Mucosa of rectum (tissue), 2 donors: ENCODE measurements around the gene FYTTD1.
"Not testable (repeated sequence)": the region's sequence is repeated elsewhere in the genome, so short reads cannot be mapped to it uniquely, and the experiment has no call there.

Source experiments
- H3K27ac ChIP-seq, 2 donors: one replicate each; pipeline ENCODE4 v1.7.0; 2013; ENCODE audit warnings: inconsistent platforms in 2 of 2, low read depth in 2 of 2, low read length in 2 of 2
- H3K27me3 ChIP-seq, 2 donors: one replicate each; pipeline ENCODE4 v1.7.0; 2013; ENCODE audit warnings: low read length in 2 of 2; ENCODE audit not compliant: control insufficient read depth in 2 of 2, insufficient read depth in 2 of 2
- H3K36me3 ChIP-seq, 2 donors: one replicate each; pipeline ENCODE4 v1.7.0; 2013; ENCODE audit warnings: low read length in 2 of 2; ENCODE audit not compliant: control insufficient read depth in 2 of 2, insufficient read depth in 2 of 2
- H3K4me1 ChIP-seq, 2 donors: one replicate each; pipeline ENCODE4 v1.7.0; 2013; ENCODE audit warnings: low read length in 2 of 2, mild to moderate bottlenecking in 1 of 2; ENCODE audit not compliant: control insufficient read depth in 2 of 2, insufficient read depth in 2 of 2
- H3K4me3 ChIP-seq, 2 donors: one replicate each; pipeline ENCODE4 v1.7.0; 2013; ENCODE audit warnings: low read length in 2 of 2
- H3K9ac ChIP-seq, 2 donors: one replicate each; pipeline ENCODE4 v1.7.0; 2013; ENCODE audit warnings: low read length in 2 of 2, low read depth in 1 of 2, mild to moderate bottlenecking in 1 of 2
- H3K9me3 ChIP-seq, 2 donors: one replicate each; pipeline ENCODE4 v1.7.0; 2013; ENCODE audit warnings: low read length in 2 of 2; ENCODE audit not compliant: control insufficient read depth in 2 of 2
- donor health status: healthy.
- donor health status: Normal muscosa, but diverticular disease.

FYTTD1 gene

GRCh38 chr3:197720694-197721093, 29.0 kb upstream of the FYTTD1 start:
- H3K36me3 ChIP-seq = peaks cover 0 to 2% of the 10 kb centered on the region in 2 donors
- H3K4me1 ChIP-seq = no peaks in the 10 kb centered on the region
- no peaks in the 10 kb centered on the region for H3K27me3 ChIP-seq
- no peak overlapping the region for H3K4me3 ChIP-seq
- H3K9me3 ChIP-seq = no peaks in the 10 kb centered on the region
- no peak overlapping the region for H3K9ac ChIP-seq
- no peak overlapping the region for H3K27ac ChIP-seq

- H3K4me1 ChIP-seq = no peaks in the 10 kb centered on the region
- no peak overlapping the region for H3K9ac ChIP-seq
- H3K36me3 ChIP-seq = no peaks in the 10 kb centered on the region
- no peaks in the 10 kb centered on the region for H3K9me3 ChIP-seq
- H3K4me3 ChIP-seq = no peak overlapping the region
- H3K27ac ChIP-seq = no peak overlapping the region
- no peaks in the 10 kb centered on the region for H3K27me3 ChIP-seq
Measured at GRCh38 chr3:197722734-197723133, 26.9 kb upstream of the FYTTD1 start.

GRCh38 chr3:197727878-197728277, 21.8 kb upstream of the FYTTD1 start:
- H3K4me1 ChIP-seq, H3K27me3 ChIP-seq, H3K9ac ChIP-seq, H3K36me3 ChIP-seq, H3K4me3 ChIP-seq, H3K9me3 ChIP-seq: not testable (repeated sequence)
- H3K27ac ChIP-seq = peak overlapping the region in 1 of 2 donors; percentile 3

- no peaks in the 10 kb centered on the region for H3K9me3 ChIP-seq
- H3K4me3 ChIP-seq = no peak overlapping the region
- peak overlapping the region in 1 of 2 donors; percentile 3 for H3K27ac ChIP-seq
- H3K27me3 ChIP-seq = no peaks in the 10 kb centered on the region
- no peak overlapping the region for H3K9ac ChIP-seq
- no peaks in the 10 kb centered on the region for H3K36me3 ChIP-seq
- H3K4me1 ChIP-seq = no peaks in the 10 kb centered on the region
Measured at GRCh38 chr3:197728487-197728886, 21.2 kb upstream of the FYTTD1 start.

DNA sequence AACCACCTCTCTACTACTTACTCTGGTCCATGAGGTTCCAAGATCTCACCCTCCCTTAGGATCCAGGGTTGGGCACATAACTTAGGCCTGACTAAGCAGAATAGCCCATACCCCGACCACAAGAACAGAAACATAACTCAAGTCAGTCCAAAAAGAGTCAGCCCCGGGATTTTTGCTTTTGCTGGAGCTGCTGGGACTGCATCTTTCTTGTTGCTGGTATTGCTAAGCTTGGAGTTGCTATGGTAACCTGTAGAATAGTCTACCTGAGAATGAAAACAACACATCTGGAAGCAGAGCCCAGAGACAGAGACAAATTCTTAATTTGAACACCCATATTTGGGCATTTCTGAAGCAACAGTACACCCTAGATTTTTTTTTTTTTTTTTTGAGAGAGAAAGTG, 19.5 kb upstream of the FYTTD1 start:
- Histone ChIP-seq H3K4me3 (no peak overlapping the region), H3K27ac (no peak overlapping the region), H3K36me3 (no peaks in the 10 kb centered on the region), H3K9me3 (no peaks in the 10 kb centered on the region), H3K27me3 (no peaks in the 10 kb centered on the region), H3K9ac (no peak overlapping the region), H3K4me1 (peaks cover 0 to 2% of the 10 kb centered on the region in 2 donors)

GRCh38 chr3:197730770-197731169, 18.9 kb upstream of the FYTTD1 start:
- not testable (repeated sequence) for H3K27me3 ChIP-seq, H3K4me3 ChIP-seq, H3K27ac ChIP-seq, H3K9ac ChIP-seq, H3K36me3 ChIP-seq, H3K4me1 ChIP-seq, H3K9me3 ChIP-seq

GRCh38 chr3:197731483-197731882, 18.2 kb upstream of the FYTTD1 start:
- H3K27ac ChIP-seq, H3K9me3 ChIP-seq, H3K9ac ChIP-seq, H3K27me3 ChIP-seq, H3K36me3 ChIP-seq, H3K4me3 ChIP-seq: not testable (repeated sequence)
- peaks cover 8 to 10% of the 10 kb centered on the region in 2 donors for H3K4me1 ChIP-seq

GRCh38 chr3:197733042-197733441, 16.6 kb upstream of the FYTTD1 start:
- H3K9me3 ChIP-seq = no peaks in the 10 kb centered on the region
- H3K9ac ChIP-seq = no peak overlapping the region
- H3K27me3 ChIP-seq = no peaks in the 10 kb centered on the region
- H3K27ac ChIP-seq = no peak overlapping the region
- peaks cover 8 to 17% of the 10 kb centered on the region in 2 donors for H3K4me1 ChIP-seq
- no peaks in the 10 kb centered on the region for H3K36me3 ChIP-seq
- no peak overlapping the region for H3K4me3 ChIP-seq

- Histone ChIP-seq H3K36me3 (no peaks in the 10 kb centered on the region), H3K9ac (no peak overlapping the region), H3K4me1 (peaks cover 8 to 17% of the 10 kb centered on the region in 2 donors), H3K4me3 (peak overlapping the region in 1 of 2 donors; percentile 14), H3K9me3 (no peaks in the 10 kb centered on the region), H3K27ac (peak overlapping the region; percentile 39 to 90), H3K27me3 (no peaks in the 10 kb centered on the region)
Measured at GRCh38 chr3:197734667-197735318, 14.9 kb upstream of the FYTTD1 start.

DNA sequence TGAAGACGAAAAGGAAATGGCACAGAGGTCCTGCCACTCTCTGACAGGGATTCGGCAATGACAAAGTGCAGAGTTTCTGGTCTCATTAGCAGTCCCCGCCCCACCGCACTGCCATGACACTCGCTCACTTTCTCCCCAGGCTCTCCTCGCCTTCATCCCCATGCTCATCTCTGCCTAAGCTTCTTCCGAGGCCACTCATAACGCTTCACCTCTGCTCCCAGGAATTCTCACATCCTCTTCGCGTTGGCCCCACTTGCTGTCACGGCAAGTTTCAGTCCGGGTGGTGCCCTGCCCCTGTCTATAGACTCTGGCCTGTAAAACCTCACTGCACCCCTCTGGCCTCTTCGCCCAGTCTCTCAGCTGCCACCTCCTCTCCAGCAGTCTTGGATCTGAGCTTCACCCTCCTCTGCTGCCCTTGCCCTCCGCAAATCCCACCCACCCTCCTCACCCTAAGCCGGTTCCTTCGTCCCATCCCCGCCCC, 13.6 kb upstream of the FYTTD1 start:
- H3K9ac ChIP-seq = peak overlapping the region; percentile 14 to 80

More for the DNA sequence above, 13.6 kb upstream of the FYTTD1 start:
- H3K27me3 ChIP-seq = no peaks in the 10 kb centered on the region
- H3K4me3 ChIP-seq = peak overlapping the region; percentile 81 to 85
- peak overlapping the region; percentile 74 to 90 for H3K27ac ChIP-seq
- H3K9me3 ChIP-seq = no peaks in the 10 kb centered on the region
- peaks cover 8 to 17% of the 10 kb centered on the region in 2 donors for H3K4me1 ChIP-seq
- H3K36me3 ChIP-seq = no peaks in the 10 kb centered on the region
